Measurements from ENCODE around the gene CACNG4. TPM values are rescaled to one million over a fixed set of nuclear protein-coding genes. Genes with fewer than 3 reads are reported as not detected.
A peak's percentile ranks its signal among the peaks of the same experiment; 100 is the strongest.
"Not testable (repeated sequence)": the region's sequence is repeated elsewhere in the genome, so short reads cannot be mapped to it uniquely, and the experiment has no call there.

CACNG4 gene
- total RNA-seq, 1 donor from 2014 or later: not detected

GRCh38 chr17:67026341-67026740, 61.8 kb downstream of the CACNG4 start:
- no peak for DNase-seq (ENCODE audit: missing footprints)
- no peak for ATAC-seq
- intact Hi-C loops (cut with DNase I): no loop called here

DNA sequence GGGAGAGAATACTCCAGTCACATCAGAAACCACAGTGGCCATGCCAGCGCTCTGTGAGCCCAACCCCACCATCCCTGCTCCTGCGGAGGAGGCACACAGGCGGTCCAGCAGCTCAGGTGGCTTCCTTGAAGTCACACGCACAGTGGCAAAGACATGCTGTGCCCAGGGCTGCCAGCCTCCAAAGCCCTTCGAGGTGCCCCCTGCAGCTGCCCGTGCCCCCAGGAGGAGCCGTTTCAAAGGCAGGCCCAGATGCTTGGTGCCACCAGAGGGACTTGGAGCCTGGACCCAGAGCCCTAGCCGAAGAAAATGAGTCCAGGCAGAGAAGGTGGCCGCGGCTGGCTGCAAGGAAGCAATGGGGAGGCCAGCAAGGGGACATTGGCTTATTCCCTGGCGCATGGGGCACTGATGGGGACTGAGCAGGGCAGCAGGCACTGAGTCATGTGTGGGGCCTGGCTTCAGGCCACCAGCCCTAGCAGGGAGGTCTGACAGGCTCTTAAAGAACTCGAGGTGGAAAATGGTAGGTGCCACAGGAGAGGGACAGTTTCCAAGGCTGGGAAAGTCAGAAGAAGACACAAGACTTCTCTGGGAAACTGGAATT, 62.6 kb downstream of the CACNG4 start:
- DNase-seq (ENCODE audit: missing footprints): no peak
- peak; percentile 75 for ATAC-seq
- intact Hi-C loops (cut with DNase I): no loop called here

DNA sequence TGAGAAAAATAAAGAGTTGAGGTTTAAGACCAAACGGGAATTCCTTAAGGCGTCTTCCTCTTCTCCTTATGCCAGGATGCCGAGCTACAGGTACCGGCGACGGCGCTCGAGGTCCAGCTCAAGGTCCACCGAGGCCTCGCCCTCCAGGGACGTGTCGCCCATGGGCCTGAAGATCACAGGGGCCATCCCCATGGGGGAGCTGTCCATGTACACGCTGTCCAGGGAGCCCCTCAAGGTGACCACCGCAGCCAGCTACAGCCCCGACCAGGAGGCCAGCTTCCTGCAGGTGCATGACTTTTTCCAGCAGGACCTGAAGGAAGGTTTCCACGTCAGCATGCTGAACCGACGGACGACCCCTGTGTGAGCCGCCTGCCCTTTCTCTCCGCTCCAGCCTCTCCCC, 66.1 kb downstream of the CACNG4 start:
- intact Hi-C loops (cut with DNase I): no loop called here
- ATAC-seq (no peak), DNase-seq (ENCODE audit: missing footprints) (no peak)

DNA sequence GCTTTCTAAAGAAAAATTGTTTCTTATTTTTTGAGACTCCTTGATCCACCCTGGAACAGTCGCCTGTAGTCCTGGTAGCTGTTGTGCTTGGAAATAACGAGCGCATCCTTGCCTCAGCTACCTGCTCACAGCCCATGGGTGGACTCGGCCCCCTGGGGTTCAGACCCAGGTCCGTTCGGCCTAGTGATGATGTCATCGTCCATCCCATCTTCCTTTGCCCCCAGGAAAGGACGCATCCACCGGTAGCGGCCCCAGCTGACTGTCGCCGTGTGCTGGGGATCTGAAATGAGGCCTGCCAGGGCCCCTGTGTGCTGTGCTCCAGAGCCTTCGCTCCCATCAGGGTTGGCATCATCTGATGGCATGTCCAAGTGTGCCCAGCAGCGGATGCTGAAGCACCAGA, 67.9 kb downstream of the CACNG4 start:
- DNase-seq (ENCODE audit: missing footprints): no peak
- intact Hi-C loops (cut with DNase I): no loop called here
- ATAC-seq: no peak

GRCh38 chr17:67032985-67033384, 68.5 kb downstream of the CACNG4 start:
- DNase-seq (ENCODE audit: missing footprints) (no peak), ATAC-seq (no peak)
- intact Hi-C loops (cut with DNase I): no loop called here

GRCh38 chr17:67033613-67034012, 69.1 kb downstream of the CACNG4 start:
- intact Hi-C loops (cut with DNase I): no loop called here
- no peak for ATAC-seq
- no peak for DNase-seq (ENCODE audit: missing footprints)

GRCh38 chr17:67035131-67036083, 70.9 kb downstream of the CACNG4 start:
- DNase-seq (ENCODE audit: missing footprints) (no peak), ATAC-seq (no peak)
- intact Hi-C loops (cut with DNase I): no loop called here

DNA sequence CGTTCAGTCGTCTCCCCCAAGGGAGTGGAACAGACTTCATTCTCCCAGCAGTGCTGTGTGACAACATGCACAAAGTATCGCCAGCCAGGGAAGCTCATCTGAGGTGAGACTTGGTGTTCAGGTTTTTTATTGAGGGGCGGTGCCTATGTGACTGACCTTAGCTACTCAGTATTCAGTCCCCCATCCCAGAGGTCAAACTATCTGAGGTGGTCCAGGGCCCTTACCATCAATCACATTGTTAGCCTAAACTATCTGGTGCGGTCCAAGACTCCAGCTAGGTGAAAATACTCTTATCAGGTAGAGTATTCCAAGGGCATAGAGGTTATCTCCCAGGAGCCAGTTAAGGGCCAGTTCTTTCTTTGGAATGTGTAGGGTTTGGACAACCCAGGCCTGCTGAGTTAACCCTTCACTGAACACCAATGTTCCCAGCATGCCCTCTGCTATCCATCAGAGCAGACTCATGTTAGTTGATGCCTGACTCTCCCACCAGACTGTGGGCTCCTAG, 74.4 kb downstream of the CACNG4 start:
- DNase-seq (ENCODE audit: missing footprints) (no peak), ATAC-seq (no peak)
- intact Hi-C loops (cut with DNase I): no loop called here

GRCh38 chr17:67040652-67041051, 76.1 kb downstream of the CACNG4 start:
- no peak for DNase-seq (ENCODE audit: missing footprints)
- ATAC-seq: no peak
- intact Hi-C loops (cut with DNase I): no loop called here

DNA sequence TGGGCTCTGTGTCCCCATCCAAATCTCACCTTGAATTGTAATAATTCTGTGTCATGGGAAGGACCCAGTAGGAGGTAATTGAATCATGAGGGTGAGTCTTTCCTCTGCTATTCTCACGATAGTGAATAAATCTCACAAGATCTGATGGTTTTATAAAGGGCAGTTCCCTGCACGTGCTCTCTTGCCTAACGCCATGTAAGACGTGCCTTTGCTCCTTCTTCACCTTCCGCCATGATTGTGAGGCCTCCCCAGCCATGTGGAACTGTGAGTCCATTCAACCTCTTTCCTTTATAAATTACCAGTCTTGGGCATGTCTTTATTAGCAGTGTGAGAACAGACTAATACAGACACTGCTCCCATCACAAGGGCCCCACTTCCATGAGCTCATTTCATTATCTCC, 76.6 kb downstream of the CACNG4 start:
- intact Hi-C loops (cut with DNase I); DNase-seq (ENCODE audit: missing footprints); ATAC-seq: not testable (repeated sequence)

DNA sequence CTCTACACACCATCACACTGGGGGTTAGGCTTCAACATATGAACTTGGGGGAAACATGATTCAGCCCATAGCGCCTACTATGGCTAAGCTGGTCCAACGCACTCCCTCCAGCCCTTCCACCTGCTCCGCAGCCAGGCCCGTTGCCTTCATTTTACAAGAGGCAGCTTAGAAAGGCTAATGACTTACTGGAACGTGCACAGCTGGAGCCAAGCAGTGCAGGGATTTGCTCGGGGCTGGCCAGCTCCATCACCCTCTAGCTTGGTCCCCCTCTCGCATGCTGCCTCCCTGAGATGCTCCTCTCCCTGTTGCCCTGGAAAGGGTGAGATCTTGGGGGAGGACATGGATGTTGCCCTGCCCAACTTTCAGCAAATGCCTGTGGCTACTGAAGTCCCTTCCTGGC, 77.0 kb downstream of the CACNG4 start:
- intact Hi-C loops (cut with DNase I): no loop called here
- DNase-seq (ENCODE audit: missing footprints) (no peak), ATAC-seq (no peak)

- intact Hi-C loops (cut with DNase I): no loop called here
- no peak for DNase-seq (ENCODE audit: missing footprints)
- no peak for ATAC-seq
Observed at GRCh38 chr17:67041941-67042899, 77.7 kb downstream of the CACNG4 start.

GRCh38 chr17:67043283-67043682, 78.8 kb downstream of the CACNG4 start:
- intact Hi-C loops (cut with DNase I): no loop called here
- DNase-seq (ENCODE audit: missing footprints) (no peak), ATAC-seq (no peak)

- intact Hi-C loops (cut with DNase I): no loop called here
- no peak for DNase-seq (ENCODE audit: missing footprints)
- no peak for ATAC-seq
Observed at GRCh38 chr17:67044016-67044772, 79.7 kb downstream of the CACNG4 start, which contains the start of gene CACNG1. Gene CACNG1 (plus strand): TSS chr17:67044554. CDS start chr17:67044661, 107 bp downstream.

GRCh38 chr17:67044940-67045339, 80.4 kb downstream of the CACNG4 start:
- peak; percentile 58 for ATAC-seq
- intact Hi-C loops (cut with DNase I): no loop called here
- DNase-seq (ENCODE audit: missing footprints): no peak

DNA sequence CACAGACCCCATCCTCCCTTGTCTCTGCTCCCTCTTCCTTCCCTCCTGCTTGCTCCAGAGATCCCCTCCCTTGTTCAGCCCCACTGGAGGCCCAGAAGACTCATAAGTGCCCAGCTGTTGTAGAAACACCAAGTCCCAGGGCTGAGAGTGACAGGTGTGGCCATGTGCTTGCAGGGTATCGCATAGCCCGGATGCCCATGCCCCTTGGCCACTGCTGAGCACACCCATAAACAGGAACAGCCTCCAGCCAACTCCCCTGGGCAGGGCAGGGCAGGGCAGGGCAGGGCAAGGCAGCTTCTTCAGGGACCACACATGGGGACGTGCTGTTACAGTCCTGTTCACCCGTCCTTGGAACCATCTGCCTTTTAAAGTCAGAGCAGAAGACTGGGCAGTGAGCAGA, 81.9 kb downstream of the CACNG4 start:
- ATAC-seq (no peak), DNase-seq (ENCODE audit: missing footprints) (no peak)
- intact Hi-C loops (cut with DNase I): no loop called here

GRCh38 chr17:67047382-67047781, 82.9 kb downstream of the CACNG4 start:
- DNase-seq (ENCODE audit: missing footprints): no peak
- intact Hi-C loops (cut with DNase I): no loop called here
- ATAC-seq: no peak

GRCh38 chr17:67049025-67049739, 84.7 kb downstream of the CACNG4 start:
- ATAC-seq (no peak), DNase-seq (ENCODE audit: missing footprints) (no peak)
- intact Hi-C loops (cut with DNase I): no loop called here

Data from Right ventricle myocardium inferior (tissue), 1 donor.